NCI-H1417 (cell line): Measurements from ENCODE around the gene ABLIM1.

Experiments
- DNase-seq, 3 experiments: peaks; one replicate each; lab custom pipeline; 2025; lab: John Stamatoyannopoulos, UW

Gene ABLIM1

GRCh38 chr10:114581071-114581470, 77.0 kb downstream of the ABLIM1 start:
- DNase-seq: no peak

DNA sequence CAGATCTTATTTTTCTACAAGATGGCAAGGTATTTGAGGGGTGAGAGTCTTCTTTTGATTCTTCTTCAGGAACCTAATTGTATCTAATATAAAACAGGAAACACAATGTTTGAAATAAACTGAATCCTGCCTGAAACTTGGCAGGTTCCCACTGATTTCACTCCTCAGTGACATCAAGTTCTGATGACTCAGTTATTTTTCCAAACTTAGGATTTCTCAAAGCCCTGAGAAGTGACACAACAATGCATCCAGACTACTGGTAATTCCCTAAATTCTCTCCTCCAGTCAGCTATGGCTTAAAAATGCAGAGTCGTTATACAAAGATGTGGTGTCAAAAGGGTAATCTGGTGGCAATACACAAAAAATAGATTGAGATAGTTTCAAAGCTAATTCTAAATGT, 80.9 kb downstream of the ABLIM1 start:
- DNase-seq: no peak

DNA sequence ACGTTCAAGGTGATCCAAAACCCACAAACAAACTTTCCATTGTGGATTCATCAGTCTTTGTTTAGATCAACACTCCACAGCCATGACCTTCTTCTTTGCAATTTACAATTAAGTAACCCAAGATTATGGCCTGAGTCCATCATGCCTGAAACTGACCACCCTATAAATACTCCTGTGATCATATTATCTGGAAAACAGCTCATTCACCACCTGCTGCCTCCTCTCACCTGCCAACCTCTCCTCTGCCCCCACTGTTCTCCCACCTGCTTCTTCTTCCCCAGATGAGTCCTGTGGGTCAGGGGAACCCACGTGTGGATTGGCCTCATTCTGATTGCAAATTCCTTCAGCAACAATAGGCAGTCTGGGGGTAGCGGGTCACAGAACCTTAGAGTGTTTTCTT, 81.4 kb downstream of the ABLIM1 start:
- no peak for DNase-seq

DNA sequence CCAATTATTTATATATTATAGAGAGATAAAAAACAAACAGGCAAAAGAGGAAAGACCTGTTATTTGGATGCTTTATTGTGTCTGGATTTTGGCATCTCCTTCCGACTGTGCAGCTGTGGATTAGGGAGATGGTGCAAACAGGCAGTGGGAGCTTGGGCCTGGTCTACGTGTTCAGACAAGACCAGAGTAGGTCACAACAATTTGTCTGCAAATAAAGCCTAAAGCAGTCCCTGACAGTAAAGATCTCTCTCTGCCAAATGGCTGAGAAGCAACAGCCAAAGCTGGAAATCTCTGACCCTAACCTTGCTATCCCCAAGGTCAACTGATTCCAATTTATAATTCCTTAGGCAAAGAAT, 82.0 kb downstream of the ABLIM1 start:
- DNase-seq: no peak

DNA sequence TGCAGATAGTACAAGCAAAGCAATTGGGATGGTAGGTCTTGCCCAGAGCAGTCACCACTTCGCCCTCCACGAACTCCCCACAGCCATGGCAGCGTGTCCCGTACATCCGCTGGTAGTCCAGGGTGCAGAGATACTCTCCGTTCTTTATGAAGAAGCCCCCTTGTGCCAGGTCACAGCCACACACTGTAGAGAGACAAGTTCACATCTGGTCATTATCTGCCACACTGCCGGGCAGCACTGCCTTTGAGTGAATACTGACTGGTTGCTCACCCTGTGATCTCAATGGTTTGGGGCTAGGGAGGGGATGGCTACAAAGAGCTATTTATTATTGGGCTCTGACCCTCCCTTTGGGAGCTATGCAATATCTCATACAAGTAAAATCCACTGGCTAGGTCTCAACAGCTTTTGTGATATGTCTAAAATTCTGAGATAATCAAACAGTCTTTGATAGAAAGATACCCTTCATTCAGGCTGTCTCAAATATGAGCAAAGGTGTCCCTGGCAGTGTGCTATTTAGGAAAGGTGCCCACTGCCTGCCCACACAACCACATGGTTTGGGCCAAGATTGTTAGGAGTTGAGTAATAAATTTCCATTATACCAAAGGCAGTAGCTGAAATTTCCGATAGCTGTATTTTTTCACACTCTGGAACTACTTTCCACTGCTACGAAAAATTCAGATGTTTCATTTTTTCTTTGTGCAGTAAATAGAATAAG, 82.5 kb downstream of the ABLIM1 start:
- no peak for DNase-seq

GRCh38 chr10:114573330-114574045, 84.6 kb downstream of the ABLIM1 start:
- DNase-seq: no peak

GRCh38 chr10:114571316-114571999, 86.6 kb downstream of the ABLIM1 start:
- DNase-seq: no peak

GRCh38 chr10:114566064-114566463, 92.0 kb downstream of the ABLIM1 start:
- DNase-seq: no peak

GRCh38 chr10:114565066-114565465, 93.0 kb downstream of the ABLIM1 start:
- DNase-seq: no peak

- no peak for DNase-seq
Observed at GRCh38 chr10:114561008-114561523, 97.0 kb downstream of the ABLIM1 start.

DNA sequence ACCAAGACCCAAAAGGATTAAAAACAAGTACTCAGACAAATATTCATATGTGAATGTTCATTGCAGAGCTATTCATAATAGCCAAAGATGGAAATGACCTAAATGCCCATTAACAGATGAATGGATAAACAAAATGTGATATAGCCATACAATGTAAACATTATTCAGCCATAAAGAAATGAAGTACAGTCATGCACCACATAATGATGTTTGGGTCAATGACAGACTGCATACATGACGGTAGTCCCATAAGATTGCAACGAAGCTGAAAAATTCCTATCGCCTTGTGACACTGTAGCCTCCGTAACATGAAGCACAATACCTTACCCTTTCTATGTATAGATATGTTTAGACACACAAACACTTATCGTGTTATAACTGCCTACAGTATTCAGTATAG, 97.9 kb downstream of the ABLIM1 start:
- no peak for DNase-seq

GRCh38 chr10:114559636-114560035, 98.4 kb downstream of the ABLIM1 start:
- DNase-seq: no peak

DNA sequence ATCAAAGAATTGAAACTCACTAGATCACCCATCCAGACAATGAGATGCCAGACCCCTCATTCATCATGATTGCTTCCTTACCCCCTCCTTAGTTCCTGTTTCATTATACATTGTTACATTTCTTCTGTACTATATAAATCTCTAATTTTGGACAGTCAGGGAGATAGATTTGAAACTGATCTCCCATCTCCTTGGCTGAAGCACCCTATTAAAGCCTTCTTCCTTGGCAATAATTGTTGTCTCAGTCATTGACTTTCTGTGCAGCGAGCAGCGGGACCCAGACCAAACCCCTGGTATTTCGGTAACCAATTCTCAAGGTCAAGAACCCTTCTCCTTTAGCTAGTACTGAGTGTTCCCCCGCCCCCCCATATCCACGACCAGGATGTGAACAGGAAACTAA, 100.2 kb downstream of the ABLIM1 start:
- no peak for DNase-seq

DNA sequence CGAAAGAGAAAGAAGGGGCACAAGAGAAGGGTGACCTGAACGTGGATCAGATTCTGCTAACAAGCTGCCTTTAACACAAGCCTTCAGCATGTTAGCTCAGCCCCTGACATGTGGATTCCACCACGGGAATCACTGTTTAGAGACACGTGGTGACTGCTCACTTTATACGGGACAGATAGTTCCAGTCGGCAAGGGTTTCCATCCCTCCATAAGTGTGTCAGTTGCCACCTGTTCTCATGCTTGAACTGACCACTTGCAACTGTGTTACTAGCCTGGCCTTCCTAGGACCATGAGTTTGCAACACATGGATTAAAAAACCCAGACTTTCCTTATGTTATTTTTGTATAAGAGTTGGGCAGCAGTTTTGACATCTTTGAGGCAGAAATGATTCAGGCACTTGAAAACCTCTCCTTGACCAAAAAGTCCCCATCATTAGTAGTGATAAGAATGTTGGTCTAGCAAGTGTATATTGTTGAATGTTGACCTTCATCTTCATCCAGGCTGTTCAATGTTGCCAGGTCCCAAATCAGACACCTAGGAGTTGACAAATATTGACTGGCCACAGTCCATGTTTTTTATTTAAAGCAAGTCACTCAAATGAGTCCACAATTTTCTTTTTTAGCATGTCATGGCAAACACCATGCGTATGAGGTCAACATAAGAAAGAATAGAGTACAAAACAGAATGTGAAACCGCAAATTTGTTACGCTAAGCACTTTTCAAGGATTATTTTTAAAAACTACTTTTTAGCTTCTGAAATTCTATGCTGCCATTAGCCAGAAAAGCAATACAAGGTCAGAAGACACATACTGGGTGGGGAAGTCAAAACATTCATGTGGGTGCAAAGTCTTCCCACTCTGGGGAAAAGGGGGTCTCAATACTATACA, 101.6 kb downstream of the ABLIM1 start:
- no peak for DNase-seq

DNA sequence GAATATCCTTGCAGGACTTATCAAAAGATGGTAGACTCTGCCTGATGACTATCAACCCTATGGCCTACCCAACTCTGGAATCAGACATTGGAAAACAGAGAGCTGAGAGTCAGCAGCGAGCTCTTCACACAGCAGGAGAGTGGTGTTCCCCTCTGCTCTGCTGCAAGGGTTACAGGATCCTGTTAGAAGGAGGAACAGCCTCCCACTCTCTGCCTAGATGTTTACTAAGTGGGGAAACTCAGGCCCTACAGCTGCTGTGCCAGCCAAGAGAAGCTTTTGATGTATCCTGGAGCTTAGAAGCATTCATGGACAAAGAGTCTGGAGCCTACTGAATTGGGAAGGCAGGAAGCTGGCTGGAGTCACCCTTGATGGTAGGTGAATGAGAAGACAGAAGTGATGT, 104.6 kb downstream of the ABLIM1 start:
- no peak for DNase-seq

DNA sequence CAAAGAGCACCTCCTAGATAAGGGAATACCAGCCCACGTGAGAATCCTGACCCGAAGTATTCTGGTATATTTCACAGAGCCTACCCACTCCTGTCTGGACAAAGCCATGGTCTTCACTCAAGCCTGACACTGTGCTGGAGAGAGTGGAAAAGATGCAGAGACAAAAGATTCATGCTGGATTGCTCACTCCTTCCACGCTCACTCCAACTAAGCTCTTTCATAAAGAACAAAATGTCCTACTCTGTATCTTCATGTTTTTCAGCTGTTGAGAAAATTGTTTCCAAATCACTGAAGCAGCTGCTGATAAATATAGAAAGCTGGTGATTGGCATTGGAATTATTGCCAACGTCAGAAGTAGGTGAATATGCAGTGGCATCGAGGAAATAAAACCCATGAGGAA, 106.0 kb downstream of the ABLIM1 start:
- no peak for DNase-seq

GRCh38 chr10:114551636-114551972, 106.5 kb downstream of the ABLIM1 start:
- DNase-seq: no peak

DNA sequence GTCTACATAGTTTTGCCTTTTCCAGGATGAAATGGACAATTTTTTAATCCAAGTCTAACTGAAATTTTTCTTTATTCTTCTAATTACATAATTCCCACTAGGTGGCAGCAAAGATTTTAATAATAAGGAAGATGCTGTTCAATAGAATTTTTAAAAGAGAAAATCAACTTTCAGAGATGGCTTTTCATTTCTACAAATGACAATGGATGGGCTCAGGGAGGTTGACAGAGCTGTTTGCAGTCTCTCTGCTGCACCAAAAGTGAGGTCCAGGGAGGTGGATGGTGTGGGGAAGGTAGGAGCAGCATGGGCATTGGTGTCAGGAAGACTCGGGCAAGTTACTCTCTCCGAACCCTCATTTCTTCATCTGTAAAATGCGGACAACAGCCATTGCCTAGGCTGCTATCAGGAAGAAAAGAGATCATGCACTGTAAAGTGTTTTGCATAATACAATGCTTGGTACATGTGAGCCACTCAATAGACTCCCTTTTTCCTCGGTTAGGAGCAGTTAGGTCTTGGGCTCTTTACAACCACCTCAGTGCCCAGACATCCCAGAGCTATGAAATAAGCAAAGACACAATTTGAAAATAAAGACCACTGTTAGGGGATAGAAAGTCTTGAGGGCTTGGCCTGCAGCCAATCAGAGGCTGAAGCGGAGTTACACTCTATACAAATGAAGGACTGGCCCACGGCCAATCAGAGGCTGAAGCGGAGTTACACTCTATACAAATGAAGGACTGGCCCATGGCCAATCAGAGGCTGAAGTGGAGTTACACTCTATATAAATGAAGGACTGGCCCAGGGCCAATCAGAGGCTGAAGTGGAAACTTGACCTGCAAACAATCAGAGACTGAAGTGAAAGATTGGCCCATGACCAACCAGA, 107.1 kb downstream of the ABLIM1 start:
- DNase-seq: peak in 2 of 3 experiments; percentile 41 to 44

DNA sequence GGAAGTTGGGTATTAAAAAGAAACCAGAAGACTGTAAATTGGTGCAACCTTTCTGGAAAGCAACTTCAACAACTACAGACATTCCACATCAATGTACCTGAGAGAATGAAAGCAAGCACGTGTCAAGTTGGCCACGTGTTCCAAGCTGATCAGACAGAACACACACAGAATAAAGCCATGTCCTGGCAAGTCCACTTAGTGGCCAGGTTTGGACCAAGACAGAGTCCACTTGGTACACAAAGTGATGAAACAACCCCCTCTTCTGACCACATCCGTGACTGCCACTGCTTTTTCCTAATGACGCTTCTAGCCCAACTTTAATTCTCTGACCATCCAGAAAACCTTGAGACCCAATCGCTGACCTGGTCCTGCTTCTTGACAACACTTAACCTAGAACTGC, 109.4 kb downstream of the ABLIM1 start:
- DNase-seq: peak in 2 of 3 experiments; percentile 6 to 52

- DNase-seq: no peak
Observed at GRCh38 chr10:114547514-114547913, 110.6 kb downstream of the ABLIM1 start.

DNA sequence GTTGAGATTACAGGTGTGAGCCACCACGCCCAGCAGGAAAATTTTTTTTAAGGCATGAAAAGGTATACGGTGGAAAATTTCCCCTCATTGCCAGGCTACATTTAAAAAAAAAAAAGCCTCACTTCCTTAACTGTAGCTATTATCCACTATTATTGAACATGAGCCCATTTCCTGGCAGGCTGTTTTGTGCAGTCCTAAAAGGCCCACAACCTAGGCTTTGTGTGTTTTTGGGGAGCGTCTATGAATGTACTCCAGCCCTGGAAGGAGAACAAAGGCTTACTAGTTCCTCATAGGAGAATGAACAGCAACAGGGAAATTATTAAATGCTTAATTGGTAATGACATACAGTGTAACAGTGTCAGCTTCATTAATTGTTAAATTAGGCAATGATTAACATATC, 111.0 kb downstream of the ABLIM1 start:
- no peak for DNase-seq
